ENCODE results near the gene NT5M.

The NT5M gene

GRCh38 chr17:17348872-17349723 lies 45.9 kb downstream of the NT5M start:
- Histone ChIP-seq H3K4me1 (ENCODE audit: control insufficient read depth, insufficient read depth, low read length) (peaks cover 4% of the 10 kb centered on the region), H3K27ac (ENCODE audit: insufficient read depth, low read depth, low read length, poor library complexity, severe bottlenecking) (no peak overlapping the region), H3K9me3 (ENCODE audit: control insufficient read depth, low read length) (no peaks in the 10 kb centered on the region), H3K27me3 (ENCODE audit: control insufficient read depth, insufficient read depth, low read length, poor library complexity, severe bottlenecking) (no peaks in the 10 kb centered on the region), H3K36me3 (ENCODE audit: control insufficient read depth, insufficient read depth, low read length) (no peaks in the 10 kb centered on the region), H3K4me3 (ENCODE audit: insufficient read depth, low read depth, low read length) (no peak overlapping the region)
- WGBS, 2 experiments: 87 to 88% methylated on average over 11 of the region's 11 CpGs

- no peaks in the 10 kb centered on the region for H3K27me3 ChIP-seq (ENCODE audit: control insufficient read depth, insufficient read depth, low read length, poor library complexity, severe bottlenecking)
- WGBS, 2 experiments: 89% methylated on average over 14 of the region's 14 CpGs
- no peak overlapping the region for H3K4me3 ChIP-seq (ENCODE audit: insufficient read depth, low read depth, low read length)
- no peaks in the 10 kb centered on the region for H3K36me3 ChIP-seq (ENCODE audit: control insufficient read depth, insufficient read depth, low read length)
- H3K27ac ChIP-seq (ENCODE audit: insufficient read depth, low read depth, low read length, poor library complexity, severe bottlenecking): no peak overlapping the region
- no peaks in the 10 kb centered on the region for H3K9me3 ChIP-seq (ENCODE audit: control insufficient read depth, low read length)
- peaks cover 4% of the 10 kb centered on the region for H3K4me1 ChIP-seq (ENCODE audit: control insufficient read depth, insufficient read depth, low read length)
Observed at GRCh38 chr17:17349724-17350106, 46.5 kb downstream of the NT5M start.

- peaks cover 4% of the 10 kb centered on the region for H3K4me1 ChIP-seq (ENCODE audit: control insufficient read depth, insufficient read depth, low read length)
- no peak overlapping the region for H3K27ac ChIP-seq (ENCODE audit: insufficient read depth, low read depth, low read length, poor library complexity, severe bottlenecking)
- H3K4me3 ChIP-seq (ENCODE audit: insufficient read depth, low read depth, low read length): no peak overlapping the region
- no peaks in the 10 kb centered on the region for H3K9me3 ChIP-seq (ENCODE audit: control insufficient read depth, low read length)
- WGBS, 2 experiments: 85 to 86% methylated on average over 19 of the region's 19 CpGs
- H3K36me3 ChIP-seq (ENCODE audit: control insufficient read depth, insufficient read depth, low read length): no peaks in the 10 kb centered on the region
- H3K27me3 ChIP-seq (ENCODE audit: control insufficient read depth, insufficient read depth, low read length, poor library complexity, severe bottlenecking): no peaks in the 10 kb centered on the region
Observed at GRCh38 chr17:17350491-17351355, 47.5 kb downstream of the NT5M start.

GRCh38 chr17:17351356-17351891 lies 48.3 kb downstream of the NT5M start:
- Histone ChIP-seq H3K4me1 (ENCODE audit: control insufficient read depth, insufficient read depth, low read length) (peaks cover 4% of the 10 kb centered on the region), H3K4me3 (ENCODE audit: insufficient read depth, low read depth, low read length) (no peak overlapping the region), H3K27ac (ENCODE audit: insufficient read depth, low read depth, low read length, poor library complexity, severe bottlenecking) (no peak overlapping the region), H3K9me3 (ENCODE audit: control insufficient read depth, low read length) (no peaks in the 10 kb centered on the region), H3K27me3 (ENCODE audit: control insufficient read depth, insufficient read depth, low read length, poor library complexity, severe bottlenecking) (no peaks in the 10 kb centered on the region), H3K36me3 (ENCODE audit: control insufficient read depth, insufficient read depth, low read length) (no peaks in the 10 kb centered on the region)
- 92 to 93% methylated on average over 16 of the region's 16 CpGs for WGBS, 2 experiments

- Histone ChIP-seq H3K27ac (ENCODE audit: insufficient read depth, low read depth, low read length, poor library complexity, severe bottlenecking) (no peak overlapping the region), H3K4me3 (ENCODE audit: insufficient read depth, low read depth, low read length) (no peak overlapping the region), H3K36me3 (ENCODE audit: control insufficient read depth, insufficient read depth, low read length) (no peaks in the 10 kb centered on the region), H3K27me3 (ENCODE audit: control insufficient read depth, insufficient read depth, low read length, poor library complexity, severe bottlenecking) (no peaks in the 10 kb centered on the region), H3K9me3 (ENCODE audit: control insufficient read depth, low read length) (no peaks in the 10 kb centered on the region), H3K4me1 (ENCODE audit: control insufficient read depth, insufficient read depth, low read length) (peaks cover 4% of the 10 kb centered on the region)
- WGBS, 2 experiments: 90 to 92% methylated on average over 35 of the region's 35 CpGs
Observed at GRCh38 chr17:17351901-17352781, 49.0 kb downstream of the NT5M start.

- 92 to 94% methylated on average over 14 of the region's 14 CpGs for WGBS, 2 experiments
- Histone ChIP-seq H3K36me3 (ENCODE audit: control insufficient read depth, insufficient read depth, low read length) (no peaks in the 10 kb centered on the region), H3K9me3 (ENCODE audit: control insufficient read depth, low read length) (no peaks in the 10 kb centered on the region), H3K27me3 (ENCODE audit: control insufficient read depth, insufficient read depth, low read length, poor library complexity, severe bottlenecking) (no peaks in the 10 kb centered on the region), H3K4me1 (ENCODE audit: control insufficient read depth, insufficient read depth, low read length) (peaks cover 4% of the 10 kb centered on the region), H3K27ac (ENCODE audit: insufficient read depth, low read depth, low read length, poor library complexity, severe bottlenecking) (no peak overlapping the region), H3K4me3 (ENCODE audit: insufficient read depth, low read depth, low read length) (no peak overlapping the region)
Observed at GRCh38 chr17:17352836-17353624, 49.9 kb downstream of the NT5M start.

- H3K36me3 ChIP-seq (ENCODE audit: control insufficient read depth, insufficient read depth, low read length): no peaks in the 10 kb centered on the region
- H3K4me1 ChIP-seq (ENCODE audit: control insufficient read depth, insufficient read depth, low read length): peaks cover 4% of the 10 kb centered on the region
- H3K9me3 ChIP-seq (ENCODE audit: control insufficient read depth, low read length): no peaks in the 10 kb centered on the region
- WGBS, 2 experiments: 92 to 93% methylated on average over 15 of the region's 15 CpGs
- H3K27ac ChIP-seq (ENCODE audit: insufficient read depth, low read depth, low read length, poor library complexity, severe bottlenecking): no peak overlapping the region
- H3K4me3 ChIP-seq (ENCODE audit: insufficient read depth, low read depth, low read length): no peak overlapping the region
- H3K27me3 ChIP-seq (ENCODE audit: control insufficient read depth, insufficient read depth, low read length, poor library complexity, severe bottlenecking): no peaks in the 10 kb centered on the region
Observed at GRCh38 chr17:17353625-17354484, 50.7 kb downstream of the NT5M start.

- no peak overlapping the region for H3K27ac ChIP-seq (ENCODE audit: insufficient read depth, low read depth, low read length, poor library complexity, severe bottlenecking)
- no peaks in the 10 kb centered on the region for H3K9me3 ChIP-seq (ENCODE audit: control insufficient read depth, low read length)
- H3K27me3 ChIP-seq (ENCODE audit: control insufficient read depth, insufficient read depth, low read length, poor library complexity, severe bottlenecking): no peaks in the 10 kb centered on the region
- no peaks in the 10 kb centered on the region for H3K36me3 ChIP-seq (ENCODE audit: control insufficient read depth, insufficient read depth, low read length)
- WGBS, 2 experiments: 47 to 53% methylated on average over 14 of the region's 14 CpGs
- no peak overlapping the region for H3K4me3 ChIP-seq (ENCODE audit: insufficient read depth, low read depth, low read length)
- peaks cover 4% of the 10 kb centered on the region for H3K4me1 ChIP-seq (ENCODE audit: control insufficient read depth, insufficient read depth, low read length)
Observed at GRCh38 chr17:17354560-17355349, 51.6 kb downstream of the NT5M start.

Measured in ectodermal cell (in vitro differentiated cells).